Fibroblast of villous mesenchyme (primary cell): ENCODE results near the gene TDRD12. TPM values are rescaled to one million over a fixed set of nuclear protein-coding genes. Genes with fewer than 3 reads are reported as not detected.
"Not testable (repeated sequence)": the region's sequence is repeated elsewhere in the genome, so short reads cannot be mapped to it uniquely, and the experiment has no call there.

Source experiments
- DNase-seq: peaks from one replicate; pipeline ENCODE4 v3.0.0-alpha.2; 2010; ENCODE audit warnings: low read depth
- H3K4me3 ChIP-seq: 2 replicates; pipeline ENCODE4 v1.5.1; 2011; ENCODE audit warnings: low read depth, mild to moderate bottlenecking, low read length
- CTCF ChIP-seq: IDR thresholded peaks from 2 replicates; pipeline ENCODE4 v1.5.1; 2012; ENCODE audit warnings: low read depth, mild to moderate bottlenecking, low read length; ENCODE audit not compliant: insufficient read depth
- total RNA-seq: library from RNA; depleted of rRNA; stranded (reverse); fragments of >200 nt; gene quantifications from 2 replicates; pipeline ENCODE4 v1.2.3, GENCODE V29; 2012

Gene TDRD12
- total RNA-seq, 1 donor = under 0.01 TPM

GRCh38 chr19:32686847-32687475 lies 32.6 kb upstream of the TDRD12 start:
- no peak for DNase-seq
- no peak overlapping the region for H3K4me3 ChIP-seq
- TF ChIP-seq CTCF = no peak

- no peak for TF ChIP-seq CTCF
- no peak for DNase-seq
Observed at GRCh38 chr19:32687681-32688080, 31.9 kb upstream of the TDRD12 start.

GRCh38 chr19:32688311-32688710 lies 31.3 kb upstream of the TDRD12 start:
- H3K4me3 ChIP-seq = no peak overlapping the region
- no peak for TF ChIP-seq CTCF
- DNase-seq = no peak

More at GRCh38 chr19:32687681-32688080, 31.9 kb upstream of the TDRD12 start:
- no peak overlapping the region for H3K4me3 ChIP-seq

GRCh38 chr19:32691291-32691951 lies 28.1 kb upstream of the TDRD12 start, which contains the start of gene NUDT19:
Gene NUDT19 (plus strand): TSS chr19:32691821. CDS start chr19:32691961, 140 bp downstream.
- H3K4me3 ChIP-seq = peak within 1 kb of the TSS; percentile 59
- TF ChIP-seq CTCF = no peak
- DNase-seq = peak; percentile 71

- peak; percentile 69 for DNase-seq
- no peak for TF ChIP-seq CTCF
Observed at GRCh38 chr19:32691952-32692726, 27.4 kb upstream of the TDRD12 start.

GRCh38 chr19:32692727-32693061 lies 26.9 kb upstream of the TDRD12 start:
- no peak for TF ChIP-seq CTCF
- H3K4me3 ChIP-seq = peak overlapping the region; percentile 59
- no peak for DNase-seq

More at GRCh38 chr19:32691952-32692726, 27.4 kb upstream of the TDRD12 start:
- H3K4me3 ChIP-seq = peak overlapping the region; percentile 59

GRCh38 chr19:32693151-32694108 lies 26.1 kb upstream of the TDRD12 start:
- DNase-seq = not testable (repeated sequence)
- peak overlapping the region; percentile 59 for H3K4me3 ChIP-seq

- H3K4me3 ChIP-seq, DNase-seq: not testable (repeated sequence)
Observed at GRCh38 chr19:32694316-32694715, 25.3 kb upstream of the TDRD12 start.

GRCh38 chr19:32694851-32695250 lies 24.7 kb upstream of the TDRD12 start:
- not testable (repeated sequence) for H3K4me3 ChIP-seq, DNase-seq
